NCI-H146 treated with DMSO at 0.1 percent for 48 hours (cell line): Measurements from ENCODE around the gene PCED1A.

Experiments
- DNase-seq: peaks from one replicate; lab custom pipeline; 2025; ENCODE audit not compliant: unreplicated experiment; lab: John Stamatoyannopoulos, UW

PCED1A gene

GRCh38 chr20:2840138-2840966 lies at the start of gene PCED1A, which contains the start of gene VPS16:
TSS of gene PCED1A (minus strand) at chr20:2840655. CDS start at chr20:2839912, 743 bp downstream.
TSS of gene VPS16 (plus strand) at chr20:2840745. CDS start at chr20:2840775, 30 bp downstream.
- peak; percentile 59 for DNase-seq

- DNase-seq = no peak
These were observed 49.3 kb upstream of the PCED1A start for GRCh38 chr20:2889797-2890196.

GRCh38 chr20:2889209-2889608 lies 48.8 kb upstream of the PCED1A start:
- no peak for DNase-seq

GRCh38 chr20:2888224-2888955 lies 47.9 kb upstream of the PCED1A start:
- DNase-seq = no peak

GRCh38 chr20:2887715-2888114 lies 47.3 kb upstream of the PCED1A start:
- no peak for DNase-seq

- DNase-seq = no peak
These were observed 43.5 kb upstream of the PCED1A start for GRCh38 chr20:2883726-2884637.

GRCh38 chr20:2880650-2881049 lies 40.2 kb upstream of the PCED1A start:
- DNase-seq = no peak

- no peak for DNase-seq
These were observed 38.7 kb upstream of the PCED1A start for GRCh38 chr20:2879146-2879545.

- no peak for DNase-seq
These were observed 38.1 kb upstream of the PCED1A start for GRCh38 chr20:2878515-2878914.

- no peak for DNase-seq
These were observed 35.3 kb upstream of the PCED1A start for GRCh38 chr20:2875690-2876203.

GRCh38 chr20:2874456-2874855 lies 34.0 kb upstream of the PCED1A start:
- peak; percentile 18 for DNase-seq

- DNase-seq = peak; percentile 48
These were observed 33.2 kb upstream of the PCED1A start for GRCh38 chr20:2873747-2874041.

GRCh38 chr20:2873010-2873746 lies 32.7 kb upstream of the PCED1A start, which contains the start of gene PTPRA:
TSS of gene PTPRA (plus strand) at chr20:2873481. CDS start at chr20:2964278, 90,797 bp downstream.
- peak; percentile 80 for DNase-seq

- peak; percentile 43 for DNase-seq
These were observed 32.1 kb upstream of the PCED1A start for GRCh38 chr20:2872459-2873009.

GRCh38 chr20:2871661-2872458 lies 31.4 kb upstream of the PCED1A start:
- no peak for DNase-seq

- no peak for DNase-seq
These were observed 30.6 kb upstream of the PCED1A start for GRCh38 chr20:2871111-2871465.

GRCh38 chr20:2869381-2869780 lies 28.9 kb upstream of the PCED1A start:
- DNase-seq = no peak

- no peak for DNase-seq
These were observed 26.8 kb upstream of the PCED1A start for GRCh38 chr20:2867081-2867864.
